ENCODE data around the gene MTA2. TPM values are rescaled to one million over a fixed set of nuclear protein-coding genes. Genes with fewer than 3 reads are reported as not detected.
"Not testable (repeated sequence)": the region's sequence is repeated elsewhere in the genome, so short reads cannot be mapped to it uniquely, and the experiment has no call there.

The MTA2 gene
- 96.1 and 108 TPM in 2 replicates for total RNA-seq (2014; rRNA removed; shearing (Covaris generic))

DNA sequence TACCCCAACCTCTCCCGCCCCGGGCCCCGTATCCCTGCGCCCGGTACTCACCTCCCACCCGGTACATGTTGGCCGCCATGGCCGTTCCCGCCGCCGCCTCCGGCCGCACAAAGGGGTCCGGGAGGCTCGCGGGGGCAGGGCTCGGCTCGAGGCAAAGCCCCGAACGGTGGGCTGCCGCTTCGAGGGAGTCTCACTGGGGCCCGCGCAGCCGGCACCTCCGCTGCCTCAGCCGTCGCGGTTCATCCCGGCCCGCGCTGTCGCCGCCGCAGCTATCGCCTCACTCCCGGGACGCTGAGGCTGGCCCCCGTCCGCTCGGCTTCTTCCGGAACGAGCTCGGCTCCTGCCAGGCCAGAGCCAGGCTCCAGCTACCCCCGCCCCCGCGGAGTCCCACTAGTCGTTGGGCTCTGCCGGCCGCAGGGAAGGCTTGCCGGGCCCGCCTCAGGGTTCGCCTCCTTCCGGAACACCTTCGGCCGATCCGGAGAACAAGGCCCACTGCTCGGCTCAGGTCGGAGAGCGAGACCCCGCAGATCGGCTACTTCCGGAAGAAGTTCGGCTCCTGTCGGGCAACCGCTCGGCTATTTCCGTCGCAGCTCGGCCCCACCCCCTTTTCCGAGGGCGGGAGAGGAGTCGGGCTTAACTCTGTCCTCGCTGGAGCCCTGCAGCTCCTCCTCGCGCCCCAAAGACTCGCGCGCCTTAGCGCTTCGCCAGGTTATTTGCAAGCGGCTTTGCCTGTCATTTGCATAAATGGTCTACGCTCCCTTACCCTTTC, at the start of gene MTA2:
Gene MTA2, minus strand, starts transcription at position 494 of the 769 bp plus-strand sequence. Its CDS starts 415 bp downstream, at position 79.
- DNase-seq (ENCODE audit: low spot score): peak; percentile 95

DNA sequence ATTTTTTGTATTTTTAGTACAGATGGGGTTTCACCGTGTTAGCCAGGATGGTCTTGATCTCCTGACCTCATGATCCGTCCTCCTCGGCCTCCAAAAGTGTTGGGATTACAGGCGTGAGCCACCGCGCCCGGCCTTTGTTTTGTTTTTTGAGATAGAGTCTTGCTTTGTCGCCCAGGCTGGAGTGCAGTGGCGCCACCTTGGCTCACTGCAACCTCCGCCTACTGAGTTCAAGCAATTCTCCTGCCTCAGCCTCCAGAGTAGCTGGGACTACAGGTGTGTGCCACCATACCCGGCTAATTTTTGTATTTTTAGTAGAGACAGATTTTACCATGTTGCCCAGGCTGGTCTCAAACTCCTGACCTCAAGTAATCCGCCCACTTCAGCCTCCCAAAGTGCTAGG, 48.6 kb upstream of the MTA2 start:
- DNase-seq (ENCODE audit: low spot score): not testable (repeated sequence)

DNA sequence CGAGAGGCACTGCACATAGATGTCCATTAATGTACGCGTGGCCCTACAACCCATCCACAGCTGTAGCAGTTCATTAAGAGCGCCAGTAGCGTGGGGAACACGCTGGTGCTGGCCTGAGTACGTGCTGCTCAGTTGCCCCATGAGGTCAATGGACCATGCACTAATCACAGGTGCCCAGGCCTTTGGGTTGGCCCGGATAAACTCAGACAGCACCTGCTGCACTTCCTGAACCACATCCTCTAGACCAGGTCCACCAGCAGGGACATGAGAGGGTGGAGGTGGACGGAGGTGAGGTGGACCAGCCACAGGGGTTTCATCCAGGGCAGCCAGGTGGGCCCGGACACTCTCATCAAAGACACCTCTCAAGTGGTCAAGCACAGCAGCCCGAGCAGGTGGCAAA, 47.8 kb upstream of the MTA2 start:
- DNase-seq (ENCODE audit: low spot score): no peak

DNA sequence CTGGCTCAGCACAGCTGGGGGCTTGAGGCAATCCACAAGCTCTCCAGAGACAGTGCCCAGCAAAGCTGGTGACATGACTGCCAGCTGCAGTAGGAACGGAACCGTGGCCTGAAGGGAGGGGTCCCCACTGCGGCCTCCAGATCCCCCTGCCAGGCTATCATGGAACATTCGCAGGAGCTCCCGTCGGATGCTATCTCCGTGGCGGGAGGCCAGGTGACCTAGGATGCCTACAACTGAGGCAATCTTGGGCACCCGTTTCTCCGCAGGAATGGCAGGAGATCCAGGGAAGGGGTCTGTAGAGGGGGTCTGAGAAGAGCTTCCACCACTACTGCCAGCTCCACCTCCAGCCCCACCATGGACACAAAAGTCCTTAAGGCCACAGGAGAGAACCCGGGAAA, 47.3 kb upstream of the MTA2 start:
- DNase-seq (ENCODE audit: low spot score): no peak

DNA sequence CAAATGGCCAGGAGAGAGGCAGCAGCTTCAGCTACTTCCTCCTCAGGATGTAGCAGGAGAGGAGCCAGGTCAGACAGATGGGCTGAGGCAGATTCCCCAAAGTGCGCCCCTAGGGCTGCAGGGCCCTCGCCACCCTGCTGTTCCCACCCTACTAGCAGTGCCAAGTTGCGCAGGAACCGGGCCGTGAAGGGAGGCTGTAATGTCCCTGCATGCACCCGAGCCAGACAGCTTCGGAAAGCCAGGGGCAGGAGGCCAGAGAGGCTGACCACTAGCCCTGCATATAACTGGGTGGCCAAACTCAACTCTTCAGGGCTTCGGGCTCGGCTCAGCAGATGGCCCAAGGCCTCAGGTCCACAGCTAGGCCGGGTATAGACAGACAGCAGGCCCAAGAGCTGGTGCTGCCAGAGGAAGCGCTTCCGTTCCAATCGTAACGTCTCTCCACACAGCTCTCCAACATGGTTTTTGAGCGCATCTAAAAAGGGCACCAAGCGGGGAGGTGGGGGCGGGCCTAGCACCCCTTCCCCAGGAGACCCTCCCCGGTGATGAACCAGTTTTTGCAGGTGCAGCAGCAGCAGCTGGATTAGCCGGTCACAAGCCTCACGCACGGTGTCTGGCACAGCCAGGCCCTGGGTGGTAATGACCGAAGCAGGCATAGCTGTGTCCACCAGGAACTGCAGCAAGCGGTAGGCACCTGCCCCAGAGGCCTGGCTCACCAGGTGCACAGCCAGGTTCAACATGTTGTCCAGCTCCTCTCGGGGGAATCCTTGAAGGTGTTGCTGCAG, 46.7 kb upstream of the MTA2 start:
- no peak for DNase-seq (ENCODE audit: low spot score)

DNA sequence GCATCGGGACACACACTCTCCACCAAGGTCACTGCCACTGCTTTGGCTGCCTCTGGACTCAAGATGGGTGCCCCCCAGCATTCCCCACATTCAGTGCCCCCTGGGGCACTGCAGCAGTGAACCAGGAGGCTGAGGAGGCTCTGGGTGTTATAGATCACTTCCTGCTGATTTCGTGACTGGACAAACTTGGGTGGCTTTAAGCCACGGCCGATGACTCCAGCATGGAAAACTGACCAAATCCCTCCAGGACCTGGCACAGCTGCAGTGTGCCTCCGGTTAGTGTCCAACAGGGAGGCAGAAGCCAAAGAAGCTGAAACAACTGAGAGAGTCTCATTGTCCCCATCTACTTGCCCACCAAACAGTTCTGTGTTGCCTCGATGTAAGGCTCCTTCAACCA, 45.9 kb upstream of the MTA2 start:
- no peak for DNase-seq (ENCODE audit: low spot score)

DNA sequence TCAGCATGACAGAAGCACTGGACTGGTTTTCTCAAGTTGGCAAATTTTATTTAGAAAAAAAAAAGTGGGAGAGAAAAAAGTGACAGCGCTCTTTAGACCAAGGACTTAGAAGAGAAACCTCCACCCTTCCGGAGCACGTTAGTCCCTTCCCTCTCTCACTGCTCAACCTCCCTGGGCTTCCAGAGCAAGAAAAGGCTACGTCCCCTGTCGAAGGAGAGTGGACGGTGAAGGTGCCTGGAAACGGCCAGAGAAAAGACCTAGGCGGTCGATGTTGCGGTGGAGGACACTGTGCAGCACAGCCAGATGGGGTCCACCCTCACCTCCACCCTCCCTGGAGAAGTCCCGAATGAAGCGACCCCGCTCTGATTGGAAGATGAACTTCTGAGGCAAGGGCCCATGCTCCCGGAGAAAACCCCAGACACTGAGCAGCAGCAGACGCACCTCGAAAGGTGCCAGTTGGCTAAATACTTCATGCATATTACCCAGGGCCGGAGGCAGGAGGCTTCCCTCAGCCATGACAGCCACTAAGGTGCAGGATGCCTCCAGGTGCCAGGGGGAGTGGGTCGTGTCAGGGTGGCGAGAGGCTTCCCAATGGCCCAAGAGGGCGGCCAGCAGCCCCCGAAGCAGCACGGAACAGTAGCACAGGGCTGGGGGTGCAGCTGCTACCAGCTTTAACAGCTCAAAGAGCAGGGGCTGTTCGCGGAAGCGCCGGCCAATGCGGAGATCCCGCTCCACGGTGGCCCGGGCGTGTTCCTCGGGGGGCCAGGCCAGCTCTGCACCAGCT, 45.4 kb upstream of the MTA2 start:
- no peak for DNase-seq (ENCODE audit: low spot score)

DNA sequence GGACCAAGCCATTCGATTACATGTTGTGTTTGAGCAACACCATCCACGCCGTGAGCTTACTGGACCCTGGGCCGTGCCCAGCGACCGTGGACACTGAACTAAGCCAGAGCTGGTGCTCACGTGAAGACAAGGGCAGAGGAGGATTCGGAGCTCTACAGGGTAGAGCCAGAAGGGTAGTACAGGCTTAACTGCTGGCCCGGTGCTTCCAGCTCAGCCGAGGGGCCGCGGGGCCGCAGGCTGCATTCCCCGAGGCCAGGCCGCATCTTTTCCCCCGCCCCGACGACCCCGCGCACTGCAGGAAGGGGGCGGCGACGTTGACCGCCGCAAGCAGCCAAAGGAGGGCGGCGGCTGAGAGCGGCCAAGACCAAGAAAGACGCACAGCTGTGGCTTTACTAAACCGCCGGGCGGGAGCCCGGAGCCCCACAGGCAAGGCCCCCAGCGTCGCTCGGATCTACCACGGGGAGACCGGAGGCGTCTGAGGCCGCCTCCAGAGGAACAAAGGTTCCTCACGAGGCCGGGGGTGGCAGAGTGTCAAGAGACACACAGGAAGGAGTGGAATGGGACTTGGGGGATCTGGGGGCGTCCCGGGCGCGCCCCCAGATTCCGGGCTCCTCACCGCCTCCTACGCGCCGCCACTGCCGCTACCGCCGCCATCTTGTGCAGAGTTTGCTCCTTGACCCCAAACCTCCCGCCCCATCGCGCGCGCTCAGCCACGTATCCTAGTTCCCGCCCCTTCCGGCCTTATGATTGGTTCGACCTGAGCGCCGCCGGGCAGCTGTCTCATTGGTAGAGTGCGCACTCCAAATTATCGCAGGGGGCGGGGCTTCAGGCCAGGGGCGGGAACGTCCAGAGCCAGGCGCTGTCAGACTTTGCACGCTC, 44.5 kb upstream of the MTA2 start, which contains the start of gene GANAB:
Gene GANAB, minus strand, starts transcription at position 668 of the 879 bp plus-strand sequence. Its CDS starts 14 bp downstream, at position 654.
- DNase-seq (ENCODE audit: low spot score): peak; percentile 97

DNA sequence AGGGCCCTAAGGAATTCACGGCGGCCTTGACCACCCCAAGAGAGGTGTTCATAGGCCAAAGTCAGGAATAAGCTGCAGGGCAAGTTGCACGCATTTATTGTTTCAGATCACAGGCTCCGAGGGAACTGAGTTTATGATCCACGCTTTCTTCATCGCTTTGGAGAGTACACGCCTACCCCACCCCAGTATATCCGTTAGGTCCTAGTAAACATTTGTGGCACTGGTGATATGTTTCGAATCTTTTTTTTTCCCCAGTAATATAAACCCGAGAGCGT, 43.9 kb upstream of the MTA2 start:
- DNase-seq (ENCODE audit: low spot score): no peak

DNA sequence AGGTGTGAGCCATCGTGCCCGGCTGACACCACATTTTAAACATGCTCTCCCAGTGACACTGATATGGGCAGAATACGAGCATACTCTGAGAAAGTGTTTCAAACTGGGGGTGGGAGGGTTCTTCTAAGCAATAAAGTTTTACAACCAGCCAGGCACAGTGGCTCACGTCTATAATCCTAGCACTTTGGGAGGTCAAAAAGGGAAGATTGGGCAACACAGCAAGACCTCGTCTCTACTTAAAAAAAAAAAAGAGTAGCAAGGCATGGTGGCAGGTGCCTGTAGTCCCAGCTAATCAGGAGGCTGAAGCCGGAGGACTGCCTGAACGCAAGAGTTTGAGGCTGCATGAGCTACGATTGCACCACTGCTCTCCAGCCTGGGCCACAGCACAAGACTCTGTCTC, 42.6 kb upstream of the MTA2 start:
- no peak for DNase-seq (ENCODE audit: low spot score)

DNA sequence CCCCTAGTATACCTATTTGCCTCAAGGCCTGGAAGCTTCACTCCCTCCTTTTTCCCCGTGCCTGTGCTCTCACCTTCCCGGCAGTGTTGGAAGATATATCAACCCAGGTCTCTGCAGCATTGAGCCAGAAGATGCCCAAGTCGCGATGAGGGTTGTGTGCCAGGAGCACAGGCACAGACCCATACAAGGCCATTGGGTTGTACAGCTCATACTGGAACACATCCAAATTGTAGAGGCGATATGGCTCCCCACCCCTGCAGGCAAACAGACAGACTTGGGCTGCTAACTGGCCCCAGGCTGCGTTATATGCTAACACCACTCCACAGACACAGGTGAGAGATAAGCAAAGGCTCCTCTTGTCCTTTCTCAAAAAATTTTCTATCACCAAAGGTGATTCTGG, 30.8 kb upstream of the MTA2 start:
- DNase-seq (ENCODE audit: low spot score): no peak

DNA sequence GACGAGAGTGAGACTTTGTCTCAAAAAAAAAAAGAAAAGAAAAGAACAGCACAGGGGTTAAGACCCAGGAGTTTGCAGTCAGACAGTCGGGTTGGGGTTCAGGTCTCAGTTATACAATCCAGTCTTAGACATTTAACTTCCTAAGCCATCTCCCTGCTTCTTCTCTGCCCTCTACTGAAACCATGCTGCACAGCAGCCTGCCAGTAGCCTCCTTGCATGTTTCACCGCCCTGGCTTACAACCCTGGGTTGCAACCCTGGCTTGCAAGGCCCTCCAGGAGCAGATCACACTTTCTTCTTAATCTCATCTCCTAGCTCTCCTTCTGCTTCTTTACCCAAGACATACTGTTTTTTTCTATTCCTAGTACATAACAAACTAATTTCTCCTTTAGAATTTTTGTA, 26.0 kb upstream of the MTA2 start:
- no peak for DNase-seq (ENCODE audit: low spot score)

DNA sequence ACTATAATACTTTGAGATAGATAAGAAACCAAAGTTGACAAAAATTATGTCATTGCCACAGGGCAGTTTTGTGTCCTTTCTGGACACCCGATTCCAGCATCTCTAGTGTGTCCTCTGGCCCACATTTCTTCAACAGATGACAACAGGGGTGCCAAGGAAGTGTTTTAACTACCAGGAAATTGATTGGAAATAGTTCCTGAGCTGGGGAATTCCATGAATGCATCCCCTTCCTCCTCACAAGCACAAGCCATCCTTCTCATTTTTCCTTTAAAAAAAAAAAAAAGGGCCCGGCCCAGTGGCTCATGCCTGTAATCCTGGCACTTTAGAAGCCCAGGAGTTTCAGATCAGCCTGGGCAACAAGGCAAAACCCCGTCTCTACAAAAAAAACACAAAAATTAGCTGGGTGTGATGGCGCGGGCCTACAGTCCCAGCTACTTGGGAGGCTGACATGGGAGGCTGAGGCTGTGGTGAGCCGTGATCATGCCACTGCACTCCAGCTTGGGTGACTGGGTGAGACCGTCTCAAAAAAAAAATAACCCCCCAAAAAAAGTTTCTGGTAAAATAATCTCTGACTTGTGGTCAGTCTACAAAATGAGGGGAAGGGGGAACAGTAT, 20.9 kb upstream of the MTA2 start:
- no peak for DNase-seq (ENCODE audit: low spot score)

DNA sequence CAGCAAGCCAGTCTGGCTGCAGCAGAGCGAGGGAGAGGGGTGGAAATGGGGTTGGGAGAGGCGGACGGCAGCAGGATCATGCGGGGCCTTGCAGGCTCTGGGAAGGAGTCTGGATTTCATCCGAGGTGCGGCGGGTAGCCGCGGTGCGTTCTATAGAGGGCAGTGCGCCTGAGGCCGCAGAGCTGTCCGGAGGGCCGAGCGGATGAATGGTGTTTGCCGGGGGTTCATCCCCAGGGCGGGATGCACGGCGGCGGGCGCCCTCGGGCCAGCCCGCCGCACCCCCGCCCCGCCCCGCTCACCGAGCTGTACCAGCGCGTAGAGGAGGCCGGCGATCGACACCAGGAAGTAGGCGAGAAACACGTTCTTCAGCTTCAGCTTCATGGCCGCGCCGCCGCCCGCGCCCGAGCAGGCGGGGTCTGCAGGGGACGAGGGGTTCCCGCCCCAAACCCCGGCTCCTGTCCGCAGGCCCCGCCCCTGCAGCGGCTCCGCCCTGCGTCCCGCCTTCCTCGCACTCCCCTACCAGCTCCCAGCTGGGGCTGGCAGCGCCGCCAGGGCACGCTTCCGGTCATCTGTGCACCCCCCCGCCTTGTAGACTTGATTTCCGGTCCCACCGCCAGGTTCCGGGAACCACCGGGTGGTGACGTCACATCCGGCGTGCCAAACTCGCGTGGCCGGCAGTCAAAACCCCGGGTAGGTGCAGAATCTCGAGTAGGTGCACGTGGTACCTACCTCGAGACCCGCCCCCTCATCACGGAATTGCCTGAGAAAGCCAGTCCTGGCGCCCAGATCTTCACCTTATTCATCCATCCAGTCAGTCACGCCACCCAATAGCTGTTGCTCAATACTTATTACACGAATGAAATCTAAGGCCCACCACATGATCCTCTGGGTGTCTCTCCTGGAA, 20.2 kb upstream of the MTA2 start, which contains the start of gene B3GAT3:
Gene B3GAT3, minus strand, starts transcription at position 420 of the 904 bp plus-strand sequence. Its CDS starts 39 bp downstream, at position 381.
- DNase-seq (ENCODE audit: low spot score): peak; percentile 98

DNA sequence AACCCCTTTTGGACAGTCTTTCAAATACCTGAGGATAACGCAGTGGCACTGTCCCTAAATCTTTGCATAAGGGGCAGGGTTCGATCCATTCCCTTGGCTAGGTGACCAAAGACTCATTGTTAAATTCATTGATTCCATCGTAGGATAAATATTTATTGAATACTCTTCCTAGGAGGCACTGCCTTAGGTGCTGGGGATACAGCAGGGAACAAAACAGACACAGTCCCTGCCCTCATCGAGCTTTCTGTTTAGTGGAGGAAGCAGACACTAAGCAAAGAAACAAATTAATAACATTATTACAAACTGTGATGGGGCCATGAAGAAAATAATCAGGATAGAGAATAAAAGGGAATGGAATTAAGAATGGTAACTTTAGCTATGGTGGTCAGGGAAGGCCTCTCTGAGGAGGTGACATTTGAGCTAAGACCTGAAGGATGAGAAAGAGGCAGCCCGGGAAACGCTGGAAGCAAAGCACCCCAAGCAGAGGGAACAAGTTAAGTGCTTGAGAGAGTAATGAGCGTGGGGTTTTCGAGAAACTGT, 19.4 kb upstream of the MTA2 start:
- no peak for DNase-seq (ENCODE audit: low spot score)

DNA sequence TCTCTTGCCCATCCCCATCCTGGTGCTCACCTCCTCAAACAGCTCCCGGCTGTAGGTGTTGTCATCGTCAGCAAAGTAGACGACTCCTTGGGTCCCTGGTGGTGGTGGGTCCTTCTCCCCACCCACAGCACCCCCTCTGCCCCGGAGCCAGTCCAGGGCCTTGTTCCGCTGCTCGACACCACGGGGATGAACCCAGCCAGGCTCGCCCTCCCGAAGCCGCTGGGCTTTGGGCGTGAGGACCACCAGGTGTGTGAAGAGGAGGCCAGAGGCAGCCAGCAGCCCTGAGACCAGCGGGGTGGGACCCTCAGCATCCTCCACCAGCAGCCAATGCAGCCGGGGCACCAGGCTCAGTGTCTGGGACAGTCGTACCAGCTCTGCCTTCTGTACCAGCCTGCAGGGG, 15.3 kb upstream of the MTA2 start:
- DNase-seq (ENCODE audit: low spot score): not testable (repeated sequence)

DNA sequence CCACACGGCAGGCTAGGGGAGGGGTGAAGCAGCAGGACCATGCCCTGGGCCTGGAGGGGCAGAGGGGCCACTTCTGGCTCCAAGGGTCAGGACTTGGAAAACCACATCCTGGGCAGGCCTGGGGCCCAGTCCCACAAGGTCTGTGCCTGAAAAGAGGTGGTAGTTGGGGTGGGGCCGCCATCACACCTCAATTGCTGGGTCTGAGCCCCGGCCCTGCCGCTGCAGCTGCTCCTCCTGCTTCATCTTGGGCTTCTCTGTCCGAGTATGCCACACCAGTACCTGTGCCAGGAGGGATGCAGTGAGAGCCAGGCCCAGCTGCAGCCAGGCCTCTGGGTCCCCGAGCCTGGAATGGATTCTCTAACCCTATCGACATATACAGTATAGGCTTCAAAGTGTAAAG, 13.9 kb upstream of the MTA2 start:
- DNase-seq (ENCODE audit: low spot score): no peak

DNA sequence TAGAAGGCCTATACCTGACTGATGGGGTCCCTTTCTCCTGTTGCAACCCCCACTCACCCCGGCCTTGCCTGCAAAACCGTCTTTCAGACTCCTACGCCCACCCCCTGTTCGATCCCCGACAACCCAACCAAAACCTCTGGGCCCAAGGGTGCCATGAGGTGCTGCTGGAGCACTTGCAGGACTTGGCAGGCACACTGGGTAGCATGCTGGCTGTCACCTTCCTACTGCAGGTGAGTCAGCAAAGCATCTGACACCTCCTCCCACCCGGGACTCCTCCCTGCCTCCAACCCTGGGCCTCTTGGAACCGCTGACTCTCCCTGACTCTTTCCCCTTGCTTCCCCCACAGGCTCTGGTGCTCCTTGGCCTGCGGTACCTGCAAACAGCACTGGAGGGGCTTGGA, 12.6 kb upstream of the MTA2 start:
- no peak for DNase-seq (ENCODE audit: low spot score)

DNA sequence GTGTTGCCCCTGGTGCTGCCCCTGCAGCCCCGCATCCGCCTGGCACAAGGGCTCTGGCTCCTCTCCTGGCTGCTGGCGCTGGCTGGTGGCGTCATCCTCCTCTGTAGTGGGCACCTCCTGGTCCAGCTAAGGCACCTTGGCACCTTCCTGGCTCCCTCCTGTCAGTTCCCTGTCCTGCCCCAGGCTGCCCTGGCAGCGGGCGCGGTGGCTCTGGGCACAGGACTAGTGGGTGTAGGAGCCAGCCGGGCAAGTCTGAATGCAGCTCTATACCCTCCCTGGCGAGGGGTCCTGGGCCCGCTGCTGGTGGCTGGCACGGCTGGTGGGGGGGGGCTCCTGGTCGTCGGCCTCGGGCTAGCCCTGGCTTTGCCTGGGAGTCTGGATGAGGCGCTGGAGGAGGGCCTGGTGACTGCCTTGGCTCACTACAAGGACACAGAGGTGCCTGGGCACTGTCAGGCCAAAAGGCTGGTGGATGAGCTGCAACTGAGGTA, 11.7 kb upstream of the MTA2 start:
- no peak for DNase-seq (ENCODE audit: low spot score)

Data from H4 (cell line).